ENCODE data around the gene LDLRAD4.

Gene LDLRAD4

GRCh38 chr18:13392899-13393298 lies 174.3 kb downstream of the LDLRAD4 start:
- FAIRE-seq: no peak
- no peak for DNase-seq (ENCODE audit: extremely low spot score, insufficient read length, low read depth)

- FAIRE-seq (no peak), DNase-seq (ENCODE audit: extremely low spot score, insufficient read length, low read depth) (no peak)
Observed at GRCh38 chr18:13393338-13393737, 174.8 kb downstream of the LDLRAD4 start.

GRCh38 chr18:13394801-13395200 lies 176.2 kb downstream of the LDLRAD4 start:
- DNase-seq (ENCODE audit: extremely low spot score, insufficient read length, low read depth) (no peak), FAIRE-seq (no peak)

DNA sequence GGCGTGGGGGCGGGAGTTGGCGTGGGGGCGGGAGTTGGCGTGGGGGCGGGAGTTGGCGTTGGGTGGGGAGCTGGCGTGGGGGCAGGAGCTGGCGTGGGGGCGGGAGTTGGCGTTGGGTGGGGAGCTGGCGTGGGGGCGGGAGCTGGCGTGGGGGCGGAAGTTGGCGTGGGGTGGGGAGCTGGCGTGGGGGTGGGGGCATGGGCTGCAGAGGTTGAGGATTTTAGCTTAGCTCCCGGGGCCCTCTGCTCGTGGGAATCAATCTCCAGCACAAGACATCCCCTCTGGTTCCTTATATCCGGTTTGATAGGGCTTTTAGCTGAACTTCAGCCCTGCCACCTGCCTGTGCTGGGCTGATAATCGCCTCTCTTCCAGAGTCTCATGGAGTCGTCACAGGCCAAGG lies 177.0 kb downstream of the LDLRAD4 start:
- no peak for DNase-seq (ENCODE audit: extremely low spot score, insufficient read length, low read depth)

GRCh38 chr18:13397504-13398163 lies 179.1 kb downstream of the LDLRAD4 start:
- FAIRE-seq (no peak), DNase-seq (ENCODE audit: extremely low spot score, insufficient read length, low read depth) (no peak)

More for the DNA sequence above, 177.0 kb downstream of the LDLRAD4 start:
- no peak for FAIRE-seq

DNA sequence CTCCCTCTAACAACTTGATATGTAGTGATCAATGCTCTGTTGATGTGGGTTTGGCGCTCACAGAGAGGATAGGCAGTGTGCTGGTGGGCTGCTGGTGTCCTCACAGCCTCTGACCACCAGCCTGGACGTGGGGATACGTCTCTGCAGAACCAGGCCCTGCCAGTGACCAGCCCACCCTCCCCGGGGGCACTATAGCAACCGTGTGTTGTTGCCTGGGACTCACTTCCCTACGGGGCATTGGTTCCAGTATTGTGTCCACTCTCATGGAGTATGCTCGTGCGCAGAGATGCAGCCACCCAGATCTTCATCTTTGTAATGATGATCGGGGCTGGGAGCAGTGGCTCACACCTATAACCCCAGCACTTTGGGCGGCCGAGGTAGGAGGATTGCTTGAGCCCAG lies 180.1 kb downstream of the LDLRAD4 start:
- no peak for DNase-seq (ENCODE audit: extremely low spot score, insufficient read length, low read depth)
- FAIRE-seq: no peak

- no peak for FAIRE-seq
- no peak for DNase-seq (ENCODE audit: extremely low spot score, insufficient read length, low read depth)
Observed at GRCh38 chr18:13399511-13399910, 181.0 kb downstream of the LDLRAD4 start.

- no peak for DNase-seq (ENCODE audit: extremely low spot score, insufficient read length, low read depth)
- no peak for FAIRE-seq
Observed at GRCh38 chr18:13400636-13401315, 182.2 kb downstream of the LDLRAD4 start.

DNA sequence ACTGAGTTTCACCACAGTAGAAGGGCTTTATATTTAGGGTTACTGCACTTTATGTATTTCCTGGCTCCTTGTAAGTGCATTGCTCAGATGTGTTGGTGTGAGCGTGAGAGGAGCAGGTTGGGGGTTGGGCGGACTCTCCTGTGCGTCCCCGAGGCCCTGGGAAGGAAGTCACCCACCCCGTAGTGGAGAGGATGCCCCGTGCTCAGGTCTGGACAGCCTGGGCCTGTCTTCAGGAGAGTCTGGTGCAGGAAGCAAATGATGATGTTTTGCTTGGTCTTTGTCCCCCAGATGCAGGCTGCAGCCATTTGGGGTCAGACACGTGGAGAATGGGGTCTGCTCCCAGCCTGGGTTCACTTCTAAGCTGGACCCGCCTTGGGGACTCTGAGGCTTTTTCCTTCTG lies 182.8 kb downstream of the LDLRAD4 start:
- DNase-seq (ENCODE audit: extremely low spot score, insufficient read length, low read depth) (no peak), FAIRE-seq (no peak)

- DNase-seq (ENCODE audit: extremely low spot score, insufficient read length, low read depth) (no peak), FAIRE-seq (no peak)
Observed at GRCh38 chr18:13401826-13402225, 183.3 kb downstream of the LDLRAD4 start.

GRCh38 chr18:13403786-13404549 lies 185.4 kb downstream of the LDLRAD4 start:
- FAIRE-seq: no peak

GRCh38 chr18:13405305-13406038 lies 186.9 kb downstream of the LDLRAD4 start:
- no peak for FAIRE-seq

More at GRCh38 chr18:13403786-13404549, 185.4 kb downstream of the LDLRAD4 start:
- DNase-seq (ENCODE audit: extremely low spot score, insufficient read length, low read depth): no peak

GRCh38 chr18:13406049-13406615 lies 187.6 kb downstream of the LDLRAD4 start:
- no peak for DNase-seq (ENCODE audit: extremely low spot score, insufficient read length, low read depth)
- no peak for FAIRE-seq

More at GRCh38 chr18:13405305-13406038, 186.9 kb downstream of the LDLRAD4 start:
- DNase-seq (ENCODE audit: extremely low spot score, insufficient read length, low read depth): no peak

GRCh38 chr18:13406736-13407135 lies 188.2 kb downstream of the LDLRAD4 start:
- DNase-seq (ENCODE audit: extremely low spot score, insufficient read length, low read depth) (no peak), FAIRE-seq (no peak)

DNA sequence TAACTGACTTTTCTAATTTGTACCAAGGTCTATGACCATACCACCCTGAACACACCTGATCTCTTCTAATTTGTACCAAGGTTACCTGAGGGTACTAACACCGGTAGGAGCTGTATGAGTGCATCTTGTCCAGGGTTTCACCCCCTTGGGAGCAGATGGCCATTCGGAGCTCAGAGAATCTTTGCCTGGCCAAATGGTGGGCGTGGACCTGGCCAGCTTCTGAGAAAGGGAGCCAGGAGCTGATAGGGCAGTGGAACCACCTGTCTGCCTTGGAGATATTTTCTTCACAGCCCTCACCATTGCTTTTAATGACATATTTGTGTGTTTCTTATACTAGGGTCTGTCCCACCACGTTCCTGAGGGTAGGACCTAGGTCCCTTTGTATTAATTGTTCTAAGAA lies 188.9 kb downstream of the LDLRAD4 start:
- FAIRE-seq (no peak), DNase-seq (ENCODE audit: extremely low spot score, insufficient read length, low read depth) (no peak)

- no peak for DNase-seq (ENCODE audit: extremely low spot score, insufficient read length, low read depth)
- FAIRE-seq: no peak
Observed at GRCh38 chr18:13409026-13409425, 190.5 kb downstream of the LDLRAD4 start.

DNA sequence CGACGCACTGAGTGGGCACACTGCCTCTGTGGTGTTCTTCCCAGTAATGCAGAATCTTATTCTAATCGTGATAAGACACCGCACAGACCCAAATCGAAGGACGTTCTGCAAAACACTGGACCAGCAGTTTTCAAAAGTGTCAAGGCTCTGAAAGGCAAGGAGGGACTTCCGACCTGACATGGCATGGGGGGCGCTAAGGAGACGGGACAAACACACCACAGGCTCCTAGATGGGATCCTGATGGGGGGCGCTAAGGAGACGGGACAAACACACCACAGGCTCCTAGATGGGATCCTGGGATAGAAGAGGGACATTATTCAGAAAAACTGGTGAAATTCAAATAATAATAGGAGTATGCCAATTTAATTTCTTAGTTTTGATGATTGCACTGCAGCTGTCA lies 191.4 kb downstream of the LDLRAD4 start:
- DNase-seq (ENCODE audit: extremely low spot score, insufficient read length, low read depth): no peak
- FAIRE-seq: no peak

DNA sequence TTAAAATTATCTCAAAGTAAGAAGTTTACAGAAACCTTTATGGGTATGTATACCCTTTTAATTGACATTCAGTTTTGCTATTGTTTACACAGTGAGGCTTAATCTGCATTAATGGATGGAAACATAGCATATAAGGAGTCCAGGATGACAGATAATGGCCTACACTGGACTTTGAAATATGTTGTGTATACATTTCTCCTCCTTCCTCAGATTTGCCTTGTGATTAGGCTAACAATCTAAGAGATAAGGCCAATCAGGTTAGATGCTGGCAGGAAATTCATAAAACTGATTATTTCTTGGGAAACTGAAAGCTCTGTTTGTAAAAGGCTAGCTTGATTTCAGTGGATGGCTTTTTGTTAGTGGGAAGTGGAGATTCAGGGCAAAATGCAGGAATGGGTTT lies 191.9 kb downstream of the LDLRAD4 start:
- DNase-seq (ENCODE audit: extremely low spot score, insufficient read length, low read depth) (no peak), FAIRE-seq (no peak)

DNA sequence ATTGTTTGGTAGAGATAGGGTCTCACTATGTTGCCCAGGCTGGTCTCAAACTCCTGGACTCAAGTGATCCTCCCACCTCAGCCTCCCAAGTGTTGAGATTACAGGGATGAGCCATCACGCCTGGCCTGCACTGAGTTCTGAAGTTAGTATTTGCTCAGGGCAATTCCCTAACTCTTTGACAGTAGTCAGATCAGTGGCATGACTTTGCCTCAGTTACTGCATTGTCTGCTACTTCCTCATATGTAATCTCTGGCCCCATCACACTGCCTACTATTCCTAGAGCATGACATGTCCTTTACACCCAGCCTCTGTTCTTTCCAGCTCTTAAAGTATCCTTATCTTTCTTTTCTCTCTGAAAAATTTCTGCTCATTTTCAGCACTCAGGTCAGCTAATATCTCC lies 193.5 kb downstream of the LDLRAD4 start:
- DNase-seq (ENCODE audit: extremely low spot score, insufficient read length, low read depth): no peak

GRCh38 chr18:13412901-13413300 lies 194.3 kb downstream of the LDLRAD4 start:
- DNase-seq (ENCODE audit: extremely low spot score, insufficient read length, low read depth): no peak
- FAIRE-seq: no peak

More for the DNA sequence above, 193.5 kb downstream of the LDLRAD4 start:
- FAIRE-seq: no peak

All from GM18507 (cell line).